HG03439 (cell line): ENCODE data around the gene RRP12.
"Not testable (repeated sequence)": the region's sequence is repeated elsewhere in the genome, so short reads cannot be mapped to it uniquely, and the experiment has no call there.

Experiments
- ATAC-seq: cut with Tn5 transposase; IDR thresholded peaks from one replicate; pipeline ENCODE4 v1.9.1; 2021; ENCODE audit warnings: mild to moderate bottlenecking, moderate library complexity; ENCODE audit not compliant: unreplicated experiment

The RRP12 gene

GRCh38 chr10:97372233-97372875 lies 28.8 kb downstream of the RRP12 start:
- no peak for ATAC-seq

GRCh38 chr10:97371696-97372095 lies 29.4 kb downstream of the RRP12 start:
- ATAC-seq: no peak

GRCh38 chr10:97367126-97367649 lies 34.0 kb downstream of the RRP12 start:
- ATAC-seq: no peak

GRCh38 chr10:97366572-97366971 lies 34.6 kb downstream of the RRP12 start:
- ATAC-seq: no peak

GRCh38 chr10:97365761-97366351 lies 35.3 kb downstream of the RRP12 start:
- no peak for ATAC-seq

- ATAC-seq: no peak
Measured at GRCh38 chr10:97363071-97363470, 38.1 kb downstream of the RRP12 start.

- no peak for ATAC-seq
Measured at GRCh38 chr10:97362310-97363033, 38.7 kb downstream of the RRP12 start.

- no peak for ATAC-seq
Measured at GRCh38 chr10:97361537-97361901, 39.6 kb downstream of the RRP12 start.

GRCh38 chr10:97360705-97361536 lies 40.2 kb downstream of the RRP12 start:
- no peak for ATAC-seq

GRCh38 chr10:97358781-97359180 lies 42.4 kb downstream of the RRP12 start:
- no peak for ATAC-seq

GRCh38 chr10:97358349-97358748 lies 42.8 kb downstream of the RRP12 start:
- ATAC-seq: no peak

- no peak for ATAC-seq
Measured at GRCh38 chr10:97356918-97357317, 44.2 kb downstream of the RRP12 start.

- ATAC-seq: no peak
Measured at GRCh38 chr10:97356318-97356914, 44.7 kb downstream of the RRP12 start.

- ATAC-seq: no peak
Measured at GRCh38 chr10:97355571-97355975, 45.6 kb downstream of the RRP12 start.

GRCh38 chr10:97353945-97354344 lies 47.2 kb downstream of the RRP12 start:
- no peak for ATAC-seq

GRCh38 chr10:97349752-97350513 lies 51.2 kb downstream of the RRP12 start:
- no peak for ATAC-seq

- ATAC-seq: no peak
Measured at GRCh38 chr10:97347317-97347716, 53.8 kb downstream of the RRP12 start.

GRCh38 chr10:97343664-97344063 lies 57.5 kb downstream of the RRP12 start:
- ATAC-seq: not testable (repeated sequence)

- no peak for ATAC-seq
Measured at GRCh38 chr10:97341416-97341815, 59.7 kb downstream of the RRP12 start.

- ATAC-seq: no peak
Measured at GRCh38 chr10:97338041-97338440, 63.1 kb downstream of the RRP12 start.
